ENCODE data around the gene METTL22. TPM values are rescaled to one million over a fixed set of nuclear protein-coding genes. Genes with fewer than 3 reads are reported as not detected.

The METTL22 gene
- total RNA-seq, 1 experiment from 2014 or later: 43.7 TPM

Other genes with a start within 250 kb of the METTL22 start
- 4.1 TPM in 1 of 2 replicates, not detected in the other for gene TMEM114, start 31.2 kb upstream of the METTL22 start, total RNA-seq (2014; rRNA removed; shearing (Covaris generic))
- 1.8 and 3.1 TPM in 2 replicates for gene ABAT, start 52.9 kb downstream of the METTL22 start, total RNA-seq (2014; rRNA removed; shearing (Covaris generic))
- gene TMEM186, start 175.9 kb downstream of the METTL22 start, total RNA-seq (2014; rRNA removed; shearing (Covaris generic)): 8.2 and 12.1 TPM in 2 replicates
- gene PMM2, start 176.1 kb downstream of the METTL22 start, total RNA-seq (2014; rRNA removed; shearing (Covaris generic)): 36.5 and 49.1 TPM in 2 replicates
- 324 and 345 TPM in 2 replicates for gene CARHSP1, start 247.3 kb downstream of the METTL22 start, total RNA-seq (2014; rRNA removed; shearing (Covaris generic))

All from H7 (cell line).